GM12878 (cell line): Measurements from ENCODE around the gene ADCYAP1R1.

Experiments
- NR2C1 ChIP-seq: fragments of 450-650 bp; IDR thresholded peaks from 2 replicates; pipeline ENCODE4 v1.6.1; 2017; ENCODE audit warnings: antibody characterized with exemption, mild to moderate bottlenecking, moderate library complexity
- TF ChIP-seq, protein P1 (sequence below), 3 experiments: IDR thresholded peaks in 2 of 3; conservative IDR thresholded peaks in 1 of 3; 2 replicates each; pipeline ENCODE4 v1.5.1; 2011; ENCODE audit warnings: low read depth in 3 of 3, low read length in 3 of 3, mild to moderate bottlenecking in 3 of 3, control low read depth in 2 of 3, moderate library complexity in 2 of 3, inconsistent platforms in 1 of 3, mixed read lengths in 1 of 3; ENCODE audit not compliant: control insufficient read depth in 2 of 3, insufficient read depth in 1 of 3; ENCODE audit errors: extremely low read depth in 1 of 3

- TF ChIP-seq NR2C1: no peak
- TF ChIP-seq, protein P1, sequence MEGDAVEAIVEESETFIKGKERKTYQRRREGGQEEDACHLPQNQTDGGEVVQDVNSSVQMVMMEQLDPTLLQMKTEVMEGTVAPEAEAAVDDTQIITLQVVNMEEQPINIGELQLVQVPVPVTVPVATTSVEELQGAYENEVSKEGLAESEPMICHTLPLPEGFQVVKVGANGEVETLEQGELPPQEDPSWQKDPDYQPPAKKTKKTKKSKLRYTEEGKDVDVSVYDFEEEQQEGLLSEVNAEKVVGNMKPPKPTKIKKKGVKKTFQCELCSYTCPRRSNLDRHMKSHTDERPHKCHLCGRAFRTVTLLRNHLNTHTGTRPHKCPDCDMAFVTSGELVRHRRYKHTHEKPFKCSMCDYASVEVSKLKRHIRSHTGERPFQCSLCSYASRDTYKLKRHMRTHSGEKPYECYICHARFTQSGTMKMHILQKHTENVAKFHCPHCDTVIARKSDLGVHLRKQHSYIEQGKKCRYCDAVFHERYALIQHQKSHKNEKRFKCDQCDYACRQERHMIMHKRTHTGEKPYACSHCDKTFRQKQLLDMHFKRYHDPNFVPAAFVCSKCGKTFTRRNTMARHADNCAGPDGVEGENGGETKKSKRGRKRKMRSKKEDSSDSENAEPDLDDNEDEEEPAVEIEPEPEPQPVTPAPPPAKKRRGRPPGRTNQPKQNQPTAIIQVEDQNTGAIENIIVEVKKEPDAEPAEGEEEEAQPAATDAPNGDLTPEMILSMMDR (IDR thresholded peaks at IDR 0.05 in 2 of 3, conservative IDR thresholded peaks at IDR 0.05 in 1 of 3; ENCODE audit: control insufficient read depth in 2 of 3, extremely low read depth in 1 of 3, insufficient read depth in 1 of 3, low read depth in 3 of 3, low read length in 3 of 3): no peak
These were observed 34.4 kb upstream of the ADCYAP1R1 start for GRCh38 chr7:31017721-31018120.
